Measurements from ENCODE around the gene IPO8.
"Not testable (repeated sequence)": the region's sequence is repeated elsewhere in the genome, so short reads cannot be mapped to it uniquely, and the experiment has no call there.

Gene IPO8

GRCh38 chr12:30640392-30640791 is 55.3 kb downstream of the IPO8 start:
- H3K27me3 Mint-ChIP-seq (ENCODE audit: low read depth), result no peaks in the 10 kb centered on the region
- peaks cover 16% of the 10 kb centered on the region for H3K36me3 Mint-ChIP-seq (ENCODE audit: low read depth)
- no peaks in the 10 kb centered on the region for H3K4me1 Mint-ChIP-seq (ENCODE audit: low read depth)
- no peak overlapping the region for H3K4me3 Mint-ChIP-seq
- no peak overlapping the region for H3K27ac Mint-ChIP-seq
- no peaks in the 10 kb centered on the region for H3K9me3 Mint-ChIP-seq

GRCh38 chr12:30635385-30635784 is 60.3 kb downstream of the IPO8 start:
- no peaks in the 10 kb centered on the region for H3K4me1 Mint-ChIP-seq (ENCODE audit: low read depth)
- H3K4me3 Mint-ChIP-seq, result no peak overlapping the region
- no peaks in the 10 kb centered on the region for H3K9me3 Mint-ChIP-seq
- H3K27ac Mint-ChIP-seq, result no peak overlapping the region
- no peaks in the 10 kb centered on the region for H3K27me3 Mint-ChIP-seq (ENCODE audit: low read depth)
- H3K36me3 Mint-ChIP-seq (ENCODE audit: low read depth), result peaks cover 28% of the 10 kb centered on the region

DNA sequence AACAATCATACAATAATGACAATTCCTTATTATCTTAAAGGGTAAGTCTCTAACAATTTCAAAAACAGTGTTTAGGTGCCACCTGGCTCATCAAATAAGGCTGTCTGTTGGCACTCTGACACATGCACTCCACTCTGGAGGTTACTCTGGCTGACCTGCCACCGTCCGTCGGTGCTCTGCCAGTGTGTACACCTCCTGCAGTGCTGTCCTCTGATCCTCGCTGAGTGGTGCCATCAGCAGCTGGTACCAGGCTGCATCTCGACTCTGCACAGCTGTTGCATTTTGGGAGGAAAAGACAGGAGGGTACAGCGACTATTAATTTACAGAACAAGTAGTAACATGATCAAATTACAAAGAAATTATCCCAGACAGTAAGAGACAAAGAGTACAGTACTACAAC is 63.9 kb downstream of the IPO8 start:
- H3K4me1 Mint-ChIP-seq (ENCODE audit: low read depth), result no peaks in the 10 kb centered on the region
- no peak overlapping the region for H3K27ac Mint-ChIP-seq
- H3K36me3 Mint-ChIP-seq (ENCODE audit: low read depth), result peaks cover 32% of the 10 kb centered on the region
- no peak overlapping the region for H3K4me3 Mint-ChIP-seq
- H3K27me3 Mint-ChIP-seq (ENCODE audit: low read depth), result no peaks in the 10 kb centered on the region
- no peaks in the 10 kb centered on the region for H3K9me3 Mint-ChIP-seq

- Mint-ChIP-seq H3K4me3 (no peak overlapping the region), H3K4me1 (ENCODE audit: low read depth) (no peaks in the 10 kb centered on the region), H3K9me3 (no peaks in the 10 kb centered on the region), H3K36me3 (ENCODE audit: low read depth) (peaks cover 29% of the 10 kb centered on the region), H3K27ac (no peak overlapping the region), H3K27me3 (ENCODE audit: low read depth) (no peaks in the 10 kb centered on the region)
Observed at GRCh38 chr12:30630979-30631285, 64.7 kb downstream of the IPO8 start.

GRCh38 chr12:30630076-30630978 is 65.3 kb downstream of the IPO8 start:
- H3K27ac Mint-ChIP-seq, result no peak overlapping the region

DNA sequence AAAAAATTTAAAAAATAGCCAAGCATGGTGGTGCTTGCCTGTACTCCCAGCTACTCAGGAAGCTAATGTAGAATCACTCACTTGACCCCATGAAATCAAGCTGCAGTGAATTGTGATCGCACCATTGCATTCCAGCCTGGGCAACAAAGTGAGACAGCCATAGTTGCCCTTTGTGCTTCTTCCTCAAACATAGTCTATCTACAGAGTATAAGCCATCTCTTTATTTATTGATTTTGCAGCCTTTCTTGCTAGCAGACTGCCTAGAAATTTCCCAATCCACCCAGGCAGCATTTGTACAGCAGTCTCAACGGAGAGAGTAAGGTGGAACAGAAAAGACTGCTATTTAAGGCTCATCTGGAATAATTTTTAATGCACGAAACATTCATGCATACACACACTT is 68.8 kb downstream of the IPO8 start:
- Mint-ChIP-seq H3K36me3 (ENCODE audit: low read depth) (peaks cover 23% of the 10 kb centered on the region), H3K27ac (no peak overlapping the region), H3K9me3 (no peaks in the 10 kb centered on the region), H3K4me3 (no peak overlapping the region), H3K27me3 (ENCODE audit: low read depth) (no peaks in the 10 kb centered on the region), H3K4me1 (ENCODE audit: low read depth) (no peaks in the 10 kb centered on the region)

More at GRCh38 chr12:30630076-30630978, 65.3 kb downstream of the IPO8 start:
- Mint-ChIP-seq H3K4me1 (ENCODE audit: low read depth) (no peaks in the 10 kb centered on the region), H3K4me3 (no peak overlapping the region), H3K36me3 (ENCODE audit: low read depth) (peaks cover 29% of the 10 kb centered on the region), H3K9me3 (no peaks in the 10 kb centered on the region), H3K27me3 (ENCODE audit: low read depth) (no peaks in the 10 kb centered on the region)

DNA sequence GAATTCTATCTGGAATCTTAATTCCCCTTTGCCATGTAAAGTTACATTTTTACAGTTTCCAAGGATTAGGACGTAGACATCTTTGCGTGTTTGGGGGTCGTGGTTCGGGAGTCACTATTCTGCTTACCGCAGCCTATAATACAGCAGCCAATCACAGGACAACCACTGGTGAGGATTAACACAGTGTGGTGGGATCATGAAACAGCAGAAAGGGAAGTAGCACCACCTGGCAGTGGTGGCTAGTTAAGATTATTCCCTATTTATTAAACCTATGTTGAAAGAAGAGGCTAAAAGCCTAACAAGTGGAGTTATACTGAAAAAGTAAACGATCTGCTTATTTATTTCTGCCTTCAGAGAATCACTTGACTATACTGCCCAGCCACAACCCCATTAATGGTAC is 71.7 kb downstream of the IPO8 start:
- no peak overlapping the region for H3K4me3 Mint-ChIP-seq
- H3K4me1 Mint-ChIP-seq (ENCODE audit: low read depth), result no peaks in the 10 kb centered on the region
- no peaks in the 10 kb centered on the region for H3K9me3 Mint-ChIP-seq
- H3K27me3 Mint-ChIP-seq (ENCODE audit: low read depth), result no peaks in the 10 kb centered on the region
- no peak overlapping the region for H3K27ac Mint-ChIP-seq
- peaks cover 8% of the 10 kb centered on the region for H3K36me3 Mint-ChIP-seq (ENCODE audit: low read depth)

DNA sequence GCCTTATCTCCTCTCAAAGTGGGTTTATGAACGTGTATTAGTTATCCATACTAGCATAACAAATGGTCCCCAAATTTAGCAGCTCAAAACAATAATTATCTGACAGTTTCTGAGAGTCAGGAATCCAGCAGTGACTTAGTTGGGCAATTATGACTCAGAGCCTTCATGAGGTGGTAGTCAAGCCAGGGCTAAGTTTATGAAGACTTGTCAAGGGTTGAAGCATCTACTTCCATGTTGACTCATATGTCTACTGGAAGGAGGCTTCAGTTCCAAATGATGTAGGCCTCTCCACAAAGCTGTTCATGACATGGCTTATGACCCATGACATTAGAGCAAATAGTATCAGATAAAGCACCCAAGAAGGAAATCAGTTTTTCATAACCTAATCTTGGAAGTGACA is 73.2 kb downstream of the IPO8 start:
- Mint-ChIP-seq H3K36me3 (ENCODE audit: low read depth) (peaks cover 3% of the 10 kb centered on the region), H3K4me1 (ENCODE audit: low read depth) (no peaks in the 10 kb centered on the region), H3K4me3 (no peak overlapping the region), H3K27me3 (ENCODE audit: low read depth) (no peaks in the 10 kb centered on the region), H3K9me3 (no peaks in the 10 kb centered on the region), H3K27ac (no peak overlapping the region)

GRCh38 chr12:30621663-30622241 is 73.9 kb downstream of the IPO8 start:
- not testable (repeated sequence) for H3K27me3 Mint-ChIP-seq (ENCODE audit: low read depth); H3K27ac Mint-ChIP-seq; H3K36me3 Mint-ChIP-seq (ENCODE audit: low read depth); H3K9me3 Mint-ChIP-seq; H3K4me1 Mint-ChIP-seq (ENCODE audit: low read depth); H3K4me3 Mint-ChIP-seq

GRCh38 chr12:30617346-30618016 is 78.2 kb downstream of the IPO8 start:
- no peaks in the 10 kb centered on the region for H3K4me1 Mint-ChIP-seq (ENCODE audit: low read depth)
- no peaks in the 10 kb centered on the region for H3K9me3 Mint-ChIP-seq
- no peak overlapping the region for H3K4me3 Mint-ChIP-seq
- H3K27ac Mint-ChIP-seq, result no peak overlapping the region
- no peaks in the 10 kb centered on the region for H3K27me3 Mint-ChIP-seq (ENCODE audit: low read depth)
- no peaks in the 10 kb centered on the region for H3K36me3 Mint-ChIP-seq (ENCODE audit: low read depth)

GRCh38 chr12:30614031-30614430 is 81.6 kb downstream of the IPO8 start:
- Mint-ChIP-seq H3K27me3 (ENCODE audit: low read depth) (peaks cover 6% of the 10 kb centered on the region), H3K9me3 (no peaks in the 10 kb centered on the region), H3K36me3 (ENCODE audit: low read depth) (no peaks in the 10 kb centered on the region), H3K4me3 (no peak overlapping the region), H3K27ac (no peak overlapping the region), H3K4me1 (ENCODE audit: low read depth) (no peaks in the 10 kb centered on the region)

DNA sequence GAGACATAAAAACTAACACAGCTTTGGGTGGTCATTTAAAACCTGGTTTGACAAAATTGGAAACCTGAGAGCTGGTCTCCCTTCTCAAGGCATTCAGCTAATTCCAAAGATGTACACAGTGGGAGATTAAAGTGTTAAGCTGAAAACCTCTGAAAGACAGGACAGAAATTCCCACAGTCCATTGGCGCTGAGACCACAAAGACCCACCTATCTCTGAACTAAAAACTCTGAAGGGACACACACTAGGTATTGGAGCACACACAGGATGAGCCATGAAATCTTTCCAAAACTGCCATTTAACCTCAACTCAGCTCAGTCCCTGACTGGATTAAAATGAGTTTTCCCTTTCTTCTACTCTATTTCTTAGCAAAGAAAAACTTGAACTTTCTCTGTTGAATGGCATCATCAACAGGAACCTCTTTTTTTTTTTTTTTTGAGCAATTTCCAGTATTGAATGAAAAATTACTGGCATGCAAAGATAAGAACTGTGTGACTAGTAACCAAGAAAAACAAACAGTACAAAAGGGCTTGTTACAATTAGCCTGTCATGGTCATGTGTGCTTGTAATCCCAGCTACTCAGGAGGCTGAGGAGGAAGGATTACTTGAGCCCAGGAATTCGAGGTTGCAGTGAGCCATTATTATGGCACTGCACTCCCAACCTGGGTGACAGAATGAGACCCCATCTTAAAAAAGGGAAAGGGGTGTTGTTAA is 82.4 kb downstream of the IPO8 start:
- no peaks in the 10 kb centered on the region for H3K9me3 Mint-ChIP-seq
- H3K27me3 Mint-ChIP-seq (ENCODE audit: low read depth), result peaks cover 6% of the 10 kb centered on the region
- H3K4me1 Mint-ChIP-seq (ENCODE audit: low read depth), result no peaks in the 10 kb centered on the region
- no peak overlapping the region for H3K27ac Mint-ChIP-seq
- H3K36me3 Mint-ChIP-seq (ENCODE audit: low read depth), result no peaks in the 10 kb centered on the region
- no peak overlapping the region for H3K4me3 Mint-ChIP-seq

GRCh38 chr12:30610718-30611117 is 85.0 kb downstream of the IPO8 start:
- Mint-ChIP-seq H3K4me1 (ENCODE audit: low read depth) (no peaks in the 10 kb centered on the region), H3K27ac (no peak overlapping the region)

GRCh38 chr12:30609819-30610218 is 85.8 kb downstream of the IPO8 start:
- H3K4me1 Mint-ChIP-seq (ENCODE audit: low read depth); H3K27me3 Mint-ChIP-seq (ENCODE audit: low read depth); H3K27ac Mint-ChIP-seq; H3K4me3 Mint-ChIP-seq; H3K9me3 Mint-ChIP-seq; H3K36me3 Mint-ChIP-seq (ENCODE audit: low read depth): not testable (repeated sequence)

More at GRCh38 chr12:30610718-30611117, 85.0 kb downstream of the IPO8 start:
- H3K36me3 Mint-ChIP-seq (ENCODE audit: low read depth), result no peaks in the 10 kb centered on the region
- no peak overlapping the region for H3K4me3 Mint-ChIP-seq
- no peaks in the 10 kb centered on the region for H3K9me3 Mint-ChIP-seq
- peaks cover 6% of the 10 kb centered on the region for H3K27me3 Mint-ChIP-seq (ENCODE audit: low read depth)
